Measurements from ENCODE around the gene CYB5R3.
"Not testable (repeated sequence)": the region's sequence is repeated elsewhere in the genome, so short reads cannot be mapped to it uniquely, and the experiment has no call there.

CYB5R3 gene

GRCh38 chr22:42622061-42622710 lies 27.0 kb downstream of the CYB5R3 start:
- no peak for DNase-seq

GRCh38 chr22:42621505-42622002 lies 27.6 kb downstream of the CYB5R3 start:
- DNase-seq, result peak; percentile 46

GRCh38 chr22:42620084-42620483 lies 29.1 kb downstream of the CYB5R3 start:
- no peak for DNase-seq

- no peak for DNase-seq
These were observed 29.7 kb downstream of the CYB5R3 start for GRCh38 chr22:42619261-42620063.

- no peak for DNase-seq
These were observed 31.8 kb downstream of the CYB5R3 start for GRCh38 chr22:42617155-42617983.

- DNase-seq, result not testable (repeated sequence)
These were observed 33.4 kb downstream of the CYB5R3 start for GRCh38 chr22:42615860-42616175.

- peak; percentile 70 for DNase-seq
These were observed 33.9 kb downstream of the CYB5R3 start for GRCh38 chr22:42615092-42615859.

- peak; percentile 99 for DNase-seq
These were observed 34.7 kb downstream of the CYB5R3 start, which contains the start of gene POLDIP3 for GRCh38 chr22:42614312-42615091. Gene POLDIP3, minus strand, starts transcription at chr22:42614883. Its CDS starts 26 bp downstream, at chr22:42614857.

- no peak for DNase-seq
These were observed 35.3 kb downstream of the CYB5R3 start for GRCh38 chr22:42613872-42614301.

GRCh38 chr22:42612336-42612735 lies 36.9 kb downstream of the CYB5R3 start:
- DNase-seq, result no peak

- no peak for DNase-seq
These were observed 38.1 kb downstream of the CYB5R3 start for GRCh38 chr22:42611051-42611450.

- no peak for DNase-seq
These were observed 39.0 kb downstream of the CYB5R3 start for GRCh38 chr22:42610186-42610585.

- DNase-seq, result no peak
These were observed 40.3 kb downstream of the CYB5R3 start for GRCh38 chr22:42608823-42609361.

- no peak for DNase-seq
These were observed 40.9 kb downstream of the CYB5R3 start for GRCh38 chr22:42608136-42608822.

GRCh38 chr22:42607641-42608040 lies 41.6 kb downstream of the CYB5R3 start:
- not testable (repeated sequence) for DNase-seq

GRCh38 chr22:42604403-42604802 lies 44.8 kb downstream of the CYB5R3 start:
- no peak for DNase-seq

- DNase-seq, result no peak
These were observed 45.8 kb downstream of the CYB5R3 start for GRCh38 chr22:42603427-42603826.

GRCh38 chr22:42602470-42602869 lies 46.7 kb downstream of the CYB5R3 start:
- DNase-seq, result no peak

GRCh38 chr22:42601879-42602465 lies 47.2 kb downstream of the CYB5R3 start:
- no peak for DNase-seq

GRCh38 chr22:42596863-42597530 lies 52.2 kb downstream of the CYB5R3 start:
- no peak for DNase-seq
